ENCODE measurements around the gene RYR2.

Gene RYR2

DNA sequence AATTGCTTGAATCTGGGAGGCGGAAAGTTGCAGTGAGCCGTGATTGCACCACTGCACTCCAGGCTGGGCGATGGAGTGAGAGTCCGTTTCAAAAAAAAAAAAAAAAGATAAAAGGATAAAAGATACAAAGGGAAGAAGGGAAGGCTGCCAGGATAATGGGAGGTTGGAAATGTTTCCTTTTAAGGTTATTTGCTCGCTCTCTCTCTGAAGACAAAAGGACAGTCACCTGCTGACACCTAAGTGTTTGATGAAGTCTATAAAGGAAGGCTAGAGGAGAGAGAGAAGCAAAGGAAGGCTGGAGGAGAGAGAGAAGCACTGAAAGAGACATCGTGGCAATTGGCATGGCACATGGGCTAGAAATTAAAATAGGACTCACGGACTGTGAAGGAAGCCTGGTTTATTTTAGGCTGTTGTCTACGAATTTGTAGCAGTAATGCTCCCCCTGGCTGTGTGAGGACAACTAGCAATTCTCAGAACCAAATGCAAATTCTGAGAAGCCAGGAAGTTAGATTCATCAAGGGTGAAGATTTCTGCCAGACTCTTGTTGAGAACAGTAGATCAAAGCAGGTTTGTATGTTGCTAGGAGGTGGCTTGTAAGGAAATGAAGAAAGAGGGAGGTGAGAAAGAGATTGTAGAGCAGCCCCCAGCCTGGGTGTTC lies 694.5 kb downstream of the RYR2 start:
- Histone ChIP-seq H3K27ac (ENCODE audit: insufficient read depth, low read depth, low read length, poor library complexity, severe bottlenecking) (no peak overlapping the region), H3K27me3 (ENCODE audit: control insufficient read depth, insufficient read depth, low read length, poor library complexity, severe bottlenecking) (no peaks in the 10 kb centered on the region), H3K9me3 (ENCODE audit: control insufficient read depth, low read length) (no peaks in the 10 kb centered on the region), H3K36me3 (ENCODE audit: control insufficient read depth, insufficient read depth, low read length) (no peaks in the 10 kb centered on the region), H3K4me3 (ENCODE audit: insufficient read depth, low read depth, low read length) (no peak overlapping the region), H3K4me1 (ENCODE audit: control insufficient read depth, insufficient read depth, low read length) (no peaks in the 10 kb centered on the region)
- 75 to 77% methylated on average over 8 of the region's 8 CpGs for WGBS, 2 experiments

DNA sequence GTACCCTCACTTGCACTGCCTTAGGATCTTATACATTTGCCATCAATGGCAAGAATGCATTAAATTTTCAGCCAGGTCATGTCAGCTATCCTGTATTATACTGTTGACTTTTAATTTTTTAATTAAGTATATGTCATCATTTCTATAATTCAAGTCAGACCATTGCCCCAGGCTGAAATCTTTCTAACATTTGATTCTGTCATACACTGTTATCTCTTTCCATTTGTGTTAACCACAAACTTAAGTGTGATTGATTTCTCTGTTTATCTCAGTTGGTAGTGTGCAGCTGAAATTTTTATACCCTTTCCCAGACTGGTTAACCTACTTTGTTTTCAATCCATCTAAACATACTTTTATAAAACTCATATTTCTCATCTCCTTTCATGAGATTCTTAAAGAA lies 695.5 kb downstream of the RYR2 start:
- Histone ChIP-seq H3K9me3 (ENCODE audit: control insufficient read depth, low read length) (no peaks in the 10 kb centered on the region), H3K27ac (ENCODE audit: insufficient read depth, low read depth, low read length, poor library complexity, severe bottlenecking) (no peak overlapping the region), H3K4me3 (ENCODE audit: insufficient read depth, low read depth, low read length) (no peak overlapping the region), H3K4me1 (ENCODE audit: control insufficient read depth, insufficient read depth, low read length) (no peaks in the 10 kb centered on the region), H3K27me3 (ENCODE audit: control insufficient read depth, insufficient read depth, low read length, poor library complexity, severe bottlenecking) (no peaks in the 10 kb centered on the region), H3K36me3 (ENCODE audit: control insufficient read depth, insufficient read depth, low read length) (no peaks in the 10 kb centered on the region)

DNA sequence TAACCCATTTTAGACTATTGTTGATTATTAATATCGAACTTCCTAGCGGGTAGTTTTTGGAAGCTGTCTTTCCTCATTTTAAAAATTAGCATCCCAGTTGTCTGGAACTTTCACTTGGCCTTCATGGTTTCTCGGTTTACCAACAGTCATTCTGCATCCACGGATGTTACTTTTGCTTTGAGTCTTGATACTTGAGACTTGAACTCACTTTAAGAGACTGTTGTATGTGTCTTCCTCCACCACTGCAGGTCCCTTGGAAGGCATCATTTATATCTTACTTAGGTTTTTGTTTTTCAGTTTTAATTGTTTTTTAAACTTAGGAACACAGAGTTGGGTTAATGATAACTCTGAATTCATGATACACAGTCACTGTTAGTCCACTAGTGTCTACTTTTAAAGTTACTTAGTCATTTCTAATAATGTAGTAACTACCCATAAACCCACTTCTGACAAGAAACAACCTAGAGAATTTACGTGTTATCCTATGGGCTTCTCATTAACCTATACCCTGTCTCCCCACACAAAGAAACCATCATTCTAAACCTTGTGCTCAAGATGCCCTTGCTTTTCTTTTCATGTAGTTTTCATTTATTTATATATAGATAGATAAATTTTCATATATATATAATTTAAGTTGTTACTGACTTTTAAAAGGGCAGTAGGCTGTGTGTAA lies 696.1 kb downstream of the RYR2 start:
- Histone ChIP-seq H3K9me3 (ENCODE audit: control insufficient read depth, low read length) (no peaks in the 10 kb centered on the region), H3K4me3 (ENCODE audit: insufficient read depth, low read depth, low read length) (no peak overlapping the region), H3K36me3 (ENCODE audit: control insufficient read depth, insufficient read depth, low read length) (no peaks in the 10 kb centered on the region), H3K4me1 (ENCODE audit: control insufficient read depth, insufficient read depth, low read length) (no peaks in the 10 kb centered on the region), H3K27me3 (ENCODE audit: control insufficient read depth, insufficient read depth, low read length, poor library complexity, severe bottlenecking) (no peaks in the 10 kb centered on the region), H3K27ac (ENCODE audit: insufficient read depth, low read depth, low read length, poor library complexity, severe bottlenecking) (no peak overlapping the region)
- WGBS, 2 experiments: 96 to 97% methylated on average over 5 of the region's 5 CpGs

DNA sequence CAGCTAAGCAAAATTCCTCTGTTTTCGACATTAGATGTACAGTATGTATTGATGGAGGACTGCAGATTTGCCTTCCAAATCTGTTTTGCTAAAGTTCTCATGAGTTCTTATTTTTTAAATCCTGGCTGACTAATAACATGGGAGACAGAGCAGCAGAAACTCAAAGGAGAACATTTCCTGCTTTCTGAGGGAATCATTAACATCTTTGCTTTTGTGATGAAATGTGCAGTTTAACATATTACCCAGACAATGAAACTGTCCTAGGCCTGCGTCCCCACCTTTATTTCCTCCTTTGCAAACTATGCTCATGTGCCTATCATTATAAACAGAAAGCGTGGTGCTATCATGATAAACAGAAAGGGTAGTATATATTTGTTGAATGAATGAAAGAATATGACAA lies 698.9 kb downstream of the RYR2 start:
- Histone ChIP-seq H3K36me3 (ENCODE audit: control insufficient read depth, insufficient read depth, low read length) (no peaks in the 10 kb centered on the region), H3K4me1 (ENCODE audit: control insufficient read depth, insufficient read depth, low read length) (no peaks in the 10 kb centered on the region), H3K4me3 (ENCODE audit: insufficient read depth, low read depth, low read length) (no peak overlapping the region), H3K27ac (ENCODE audit: insufficient read depth, low read depth, low read length, poor library complexity, severe bottlenecking) (no peak overlapping the region), H3K27me3 (ENCODE audit: control insufficient read depth, insufficient read depth, low read length, poor library complexity, severe bottlenecking) (no peaks in the 10 kb centered on the region), H3K9me3 (ENCODE audit: control insufficient read depth, low read length) (no peaks in the 10 kb centered on the region)
- WGBS, 2 experiments: 88 to 98% methylated on average over 1 of the region's 3 CpGs

DNA sequence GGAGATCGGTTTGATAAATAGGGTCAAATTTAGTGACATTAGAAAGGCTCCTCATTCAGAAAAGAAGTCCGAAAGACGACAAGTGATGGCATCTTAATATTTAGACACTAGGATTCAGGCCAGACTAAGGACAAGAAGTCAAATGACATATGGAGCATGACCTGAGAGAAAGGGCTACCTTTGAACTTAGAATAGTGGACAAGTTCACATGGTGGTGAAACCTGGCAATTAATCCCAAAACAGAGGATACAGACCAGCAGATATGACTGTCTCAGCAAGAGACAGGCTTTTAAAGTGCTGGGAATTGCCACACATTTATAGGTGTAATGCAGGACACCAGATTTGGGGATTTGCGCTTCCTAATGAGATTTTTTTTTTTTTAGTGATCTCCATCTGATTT lies 703.6 kb downstream of the RYR2 start:
- H3K27me3 ChIP-seq (ENCODE audit: control insufficient read depth, insufficient read depth, low read length, poor library complexity, severe bottlenecking): no peaks in the 10 kb centered on the region
- no peaks in the 10 kb centered on the region for H3K36me3 ChIP-seq (ENCODE audit: control insufficient read depth, insufficient read depth, low read length)
- WGBS, 2 experiments: 95 to 97% methylated on average over 3 to 4 of the region's 4 CpGs
- H3K4me3 ChIP-seq (ENCODE audit: insufficient read depth, low read depth, low read length): no peak overlapping the region
- no peaks in the 10 kb centered on the region for H3K4me1 ChIP-seq (ENCODE audit: control insufficient read depth, insufficient read depth, low read length)
- no peaks in the 10 kb centered on the region for H3K9me3 ChIP-seq (ENCODE audit: control insufficient read depth, low read length)
- H3K27ac ChIP-seq (ENCODE audit: insufficient read depth, low read depth, low read length, poor library complexity, severe bottlenecking): no peak overlapping the region

DNA sequence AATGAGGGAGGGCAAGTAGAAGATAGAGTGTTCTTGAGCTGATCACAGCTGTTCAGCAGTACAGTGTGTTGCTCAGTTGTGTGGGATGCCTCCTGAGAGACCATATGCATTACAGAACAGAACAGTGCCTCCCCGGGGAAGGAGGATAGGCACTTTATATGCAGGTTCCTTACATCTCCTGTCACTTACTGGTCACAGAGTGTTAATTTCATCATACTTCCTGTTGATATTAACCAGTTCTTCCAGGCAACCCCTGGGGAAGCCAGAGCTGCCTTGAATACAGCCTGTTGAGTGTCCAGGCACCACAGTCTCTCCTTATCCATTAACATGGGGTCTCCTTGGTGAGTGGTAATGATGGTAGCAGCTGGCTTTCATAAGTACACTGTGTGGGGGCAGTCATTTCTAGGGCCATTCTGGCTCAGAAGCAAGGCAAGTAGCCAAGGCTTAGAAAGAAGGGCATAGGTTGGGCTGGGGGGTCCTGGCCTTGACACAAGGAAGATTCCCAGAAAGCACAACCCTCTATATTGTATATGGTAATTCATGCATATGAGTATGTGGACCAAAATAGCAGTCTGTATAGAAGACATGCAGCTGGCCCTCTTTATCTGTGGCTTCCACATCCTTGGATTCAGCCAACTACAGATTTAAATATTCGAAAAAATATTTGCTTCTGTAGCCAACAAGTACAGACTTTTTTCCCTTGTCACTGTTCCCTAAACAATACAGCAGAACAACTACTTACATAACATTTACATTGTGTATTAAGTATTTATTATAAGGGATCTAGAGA lies 706.4 kb downstream of the RYR2 start:
- Histone ChIP-seq H3K9me3 (ENCODE audit: control insufficient read depth, low read length) (no peaks in the 10 kb centered on the region), H3K4me3 (ENCODE audit: insufficient read depth, low read depth, low read length) (no peak overlapping the region), H3K36me3 (ENCODE audit: control insufficient read depth, insufficient read depth, low read length) (no peaks in the 10 kb centered on the region), H3K4me1 (ENCODE audit: control insufficient read depth, insufficient read depth, low read length) (no peaks in the 10 kb centered on the region), H3K27ac (ENCODE audit: insufficient read depth, low read depth, low read length, poor library complexity, severe bottlenecking) (no peak overlapping the region), H3K27me3 (ENCODE audit: control insufficient read depth, insufficient read depth, low read length, poor library complexity, severe bottlenecking) (no peaks in the 10 kb centered on the region)
- 94% methylated on average over 2 of the region's 2 CpGs for WGBS, 2 experiments

DNA sequence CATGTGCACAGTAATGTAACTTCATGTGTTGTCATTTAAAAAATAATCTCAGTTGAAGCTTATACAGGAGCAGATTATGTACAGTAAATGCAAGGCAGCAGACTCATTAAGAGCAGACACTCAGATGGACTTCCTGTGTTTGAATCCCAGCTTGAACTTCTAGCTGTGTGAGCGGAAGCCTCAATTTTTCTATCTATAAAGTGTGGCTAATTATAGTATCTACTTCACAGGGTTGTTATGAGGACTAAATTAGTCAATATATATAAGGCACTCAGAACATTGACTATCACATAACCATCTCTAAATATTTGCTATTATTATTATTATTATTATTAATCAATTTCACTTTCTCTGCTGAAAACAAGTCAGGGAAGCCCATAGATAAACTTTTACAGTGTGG lies 707.1 kb downstream of the RYR2 start:
- no peaks in the 10 kb centered on the region for H3K27me3 ChIP-seq (ENCODE audit: control insufficient read depth, insufficient read depth, low read length, poor library complexity, severe bottlenecking)
- WGBS, 2 experiments: 90 to 100% methylated on average over 1 of the region's 1 CpG
- no peaks in the 10 kb centered on the region for H3K4me1 ChIP-seq (ENCODE audit: control insufficient read depth, insufficient read depth, low read length)

DNA sequence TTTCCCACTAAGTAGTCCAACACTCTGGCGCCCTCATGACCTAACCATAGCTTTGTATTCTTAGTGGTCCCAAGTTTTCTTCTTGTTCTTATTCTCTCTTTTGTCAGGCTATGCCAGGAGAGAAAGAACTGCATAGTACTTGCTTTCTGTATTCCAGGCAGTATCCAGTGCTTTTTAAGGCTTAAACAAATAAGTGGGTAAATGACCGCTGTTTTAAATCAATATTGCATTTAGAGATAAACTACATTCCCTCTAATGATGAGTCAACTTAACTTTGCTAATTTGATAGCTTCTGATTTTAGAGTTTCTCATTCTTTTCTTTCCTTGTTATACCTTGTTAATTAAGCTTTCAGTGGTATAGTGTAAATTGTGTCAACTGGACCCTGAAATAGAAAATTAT lies 709.1 kb downstream of the RYR2 start:
- H3K27ac ChIP-seq (ENCODE audit: insufficient read depth, low read depth, low read length, poor library complexity, severe bottlenecking): no peak overlapping the region
- H3K36me3 ChIP-seq (ENCODE audit: control insufficient read depth, insufficient read depth, low read length): no peaks in the 10 kb centered on the region
- no peaks in the 10 kb centered on the region for H3K27me3 ChIP-seq (ENCODE audit: control insufficient read depth, insufficient read depth, low read length, poor library complexity, severe bottlenecking)
- H3K4me1 ChIP-seq (ENCODE audit: control insufficient read depth, insufficient read depth, low read length): no peaks in the 10 kb centered on the region
- 96 to 100% methylated on average over 1 to 2 of the region's 2 CpGs for WGBS, 2 experiments
- no peaks in the 10 kb centered on the region for H3K9me3 ChIP-seq (ENCODE audit: control insufficient read depth, low read length)
- no peak overlapping the region for H3K4me3 ChIP-seq (ENCODE audit: insufficient read depth, low read depth, low read length)

More for the DNA sequence above, 707.1 kb downstream of the RYR2 start:
- Histone ChIP-seq H3K9me3 (ENCODE audit: control insufficient read depth, low read length) (no peaks in the 10 kb centered on the region), H3K27ac (ENCODE audit: insufficient read depth, low read depth, low read length, poor library complexity, severe bottlenecking) (no peak overlapping the region), H3K36me3 (ENCODE audit: control insufficient read depth, insufficient read depth, low read length) (no peaks in the 10 kb centered on the region), H3K4me3 (ENCODE audit: insufficient read depth, low read depth, low read length) (no peak overlapping the region)

DNA sequence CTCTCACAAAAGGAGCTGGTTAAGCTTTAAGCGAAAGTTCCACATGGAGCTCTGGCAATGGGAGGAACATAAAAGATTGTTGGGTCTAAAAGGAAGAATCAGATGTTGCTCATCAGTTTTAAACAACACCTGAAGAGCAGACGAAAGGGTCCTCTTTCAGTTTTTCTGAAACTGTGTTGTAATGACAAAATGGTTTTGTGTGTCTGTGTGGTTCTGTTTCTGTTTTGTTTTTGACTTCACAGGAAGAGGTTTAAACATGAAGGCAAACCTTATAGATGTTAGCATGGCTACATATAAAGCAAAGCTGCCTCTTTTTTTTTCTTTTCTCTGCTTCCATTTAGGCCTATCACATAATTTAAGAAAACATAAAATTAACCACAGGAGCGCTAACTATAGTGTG lies 712.6 kb downstream of the RYR2 start:
- no peaks in the 10 kb centered on the region for H3K36me3 ChIP-seq (ENCODE audit: control insufficient read depth, insufficient read depth, low read length)
- no peaks in the 10 kb centered on the region for H3K27me3 ChIP-seq (ENCODE audit: control insufficient read depth, insufficient read depth, low read length, poor library complexity, severe bottlenecking)
- H3K27ac ChIP-seq (ENCODE audit: insufficient read depth, low read depth, low read length, poor library complexity, severe bottlenecking): no peak overlapping the region
- H3K4me3 ChIP-seq (ENCODE audit: insufficient read depth, low read depth, low read length): no peak overlapping the region
- H3K9me3 ChIP-seq (ENCODE audit: control insufficient read depth, low read length): no peaks in the 10 kb centered on the region
- 92 to 93% methylated on average over 3 of the region's 3 CpGs for WGBS, 2 experiments
- H3K4me1 ChIP-seq (ENCODE audit: control insufficient read depth, insufficient read depth, low read length): no peaks in the 10 kb centered on the region

DNA sequence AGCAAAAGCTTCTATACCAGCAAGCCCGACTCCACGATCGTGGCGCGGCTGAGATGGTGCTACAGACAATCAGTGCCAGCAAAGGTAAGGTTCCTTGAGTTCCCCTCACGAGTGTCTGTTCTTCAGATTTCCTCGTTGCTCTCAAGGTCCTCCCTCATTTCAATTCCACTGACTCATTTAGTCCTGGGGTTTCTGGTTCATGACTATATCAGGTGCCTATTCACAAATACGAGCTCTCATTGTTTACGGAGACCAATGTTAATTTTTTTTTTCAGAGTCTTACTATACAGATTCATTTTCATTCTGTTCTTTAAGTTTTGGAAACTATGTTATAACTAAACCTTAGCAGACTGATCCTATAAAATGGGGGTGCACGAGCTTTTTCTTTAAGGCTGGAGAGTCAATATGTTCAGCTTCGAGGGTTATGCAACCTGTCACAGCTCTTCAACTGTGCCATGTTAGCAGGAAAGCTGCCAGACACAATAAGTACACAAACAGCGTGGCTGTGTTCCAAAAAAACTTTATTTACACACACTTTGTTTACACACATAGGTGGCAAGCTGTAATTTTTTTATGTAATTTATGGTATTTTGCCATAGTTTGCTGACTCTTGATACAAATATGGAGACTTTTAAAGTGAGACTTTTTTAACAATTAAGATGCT lies 714.5 kb downstream of the RYR2 start:
- WGBS, 2 experiments: 92 to 94% methylated on average over 12 of the region's 12 CpGs
- no peaks in the 10 kb centered on the region for H3K9me3 ChIP-seq (ENCODE audit: control insufficient read depth, low read length)

More for the DNA sequence above, 714.5 kb downstream of the RYR2 start:
- no peak overlapping the region for H3K4me3 ChIP-seq (ENCODE audit: insufficient read depth, low read depth, low read length)
- no peaks in the 10 kb centered on the region for H3K27me3 ChIP-seq (ENCODE audit: control insufficient read depth, insufficient read depth, low read length, poor library complexity, severe bottlenecking)
- no peaks in the 10 kb centered on the region for H3K4me1 ChIP-seq (ENCODE audit: control insufficient read depth, insufficient read depth, low read length)
- no peak overlapping the region for H3K27ac ChIP-seq (ENCODE audit: insufficient read depth, low read depth, low read length, poor library complexity, severe bottlenecking)
- H3K36me3 ChIP-seq (ENCODE audit: control insufficient read depth, insufficient read depth, low read length): no peaks in the 10 kb centered on the region
